ENCODE measurements around the gene GPR161.

GRCh38 chr1:168084396-168085231, 52.1 kb downstream of the GPR161 start:
- no peak for TF ChIP-seq POLR2A (IDR thresholded peaks at IDR 0.05)
- TF ChIP-seq CTCF (IDR thresholded peaks at IDR 0.05) = peak; percentile 64 to 77 (median 74)

All from tibial nerve (tissue), 3 donors.